GM18868 (cell line): ENCODE data around the gene PRB4.
"Not testable (repeated sequence)": the region's sequence is repeated elsewhere in the genome, so short reads cannot be mapped to it uniquely, and the experiment has no call there.

Experiments used
- ATAC-seq: cut with Tn5 transposase; IDR thresholded peaks from one replicate; pipeline ENCODE4 v1.9.1; 2021; ENCODE audit warnings: mild to moderate bottlenecking, moderate library complexity; ENCODE audit not compliant: unreplicated experiment

Gene PRB4

DNA sequence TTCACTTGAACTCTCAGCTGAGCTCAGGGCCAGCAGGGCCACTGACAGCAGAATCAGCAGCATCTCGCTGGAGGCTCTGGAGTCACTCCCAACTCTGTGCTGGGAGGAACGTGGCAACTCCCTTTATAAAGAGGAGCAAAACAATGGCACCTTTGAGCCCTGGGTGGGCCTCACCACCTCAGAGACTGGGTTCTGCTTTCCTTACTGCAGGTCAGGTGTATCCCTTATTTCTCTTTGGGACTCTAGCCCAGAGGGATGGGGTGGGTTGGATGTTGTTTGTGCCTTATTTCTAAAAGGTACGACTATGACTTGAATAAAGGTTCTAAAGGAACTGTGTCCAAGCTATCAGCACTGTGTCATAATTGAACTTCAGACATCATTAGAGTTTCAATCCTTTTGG is at the start of gene PRB4:
TSS of gene PRB4 (minus strand) at position 101 of the 400 bp plus-strand sequence. CDS start at position 63, 38 bp downstream.
- ATAC-seq, result no peak

DNA sequence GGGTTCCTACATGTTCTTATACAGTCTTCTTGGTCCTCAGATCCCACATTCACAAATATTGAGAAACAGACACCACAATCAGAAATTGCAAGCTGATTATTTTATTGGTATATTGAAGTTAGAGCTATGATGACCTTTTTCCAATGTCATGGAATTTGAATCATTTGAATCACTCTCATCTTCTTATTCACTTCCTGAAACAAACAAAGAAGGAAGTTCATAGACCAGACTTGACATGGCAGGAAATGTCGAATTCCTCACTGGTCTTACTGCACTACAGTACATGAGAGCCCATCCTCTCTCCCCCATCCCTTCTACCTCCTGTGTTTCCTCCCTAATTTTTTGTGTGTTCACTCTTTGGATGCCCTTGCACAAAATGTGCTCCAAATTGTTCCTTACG is 41.5 kb upstream of the PRB4 start:
- not testable (repeated sequence) for ATAC-seq

DNA sequence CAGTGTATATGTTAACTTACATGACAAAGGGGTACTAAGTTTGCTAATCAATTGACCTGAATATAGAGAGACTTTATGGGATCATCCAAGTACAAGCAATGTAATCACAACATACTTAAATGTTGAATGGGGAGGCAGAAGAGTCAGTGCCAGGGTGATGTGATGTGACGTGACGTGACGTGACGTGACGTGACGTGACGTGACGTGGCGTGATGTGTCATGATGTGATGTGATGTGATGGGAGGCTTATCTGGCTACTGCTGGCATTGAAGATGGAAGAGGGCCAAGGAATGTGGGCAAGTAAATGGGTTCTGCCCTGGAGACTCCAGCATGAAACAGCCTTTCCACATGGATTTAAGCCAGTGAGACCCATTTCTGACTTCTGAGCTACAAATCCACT is 38.2 kb upstream of the PRB4 start:
- no peak for ATAC-seq

- no peak for ATAC-seq
Measured at GRCh38 chr12:11347810-11348209, 37.6 kb upstream of the PRB4 start.

- ATAC-seq, result no peak
Measured at GRCh38 chr12:11344500-11344899, 34.3 kb upstream of the PRB4 start.

DNA sequence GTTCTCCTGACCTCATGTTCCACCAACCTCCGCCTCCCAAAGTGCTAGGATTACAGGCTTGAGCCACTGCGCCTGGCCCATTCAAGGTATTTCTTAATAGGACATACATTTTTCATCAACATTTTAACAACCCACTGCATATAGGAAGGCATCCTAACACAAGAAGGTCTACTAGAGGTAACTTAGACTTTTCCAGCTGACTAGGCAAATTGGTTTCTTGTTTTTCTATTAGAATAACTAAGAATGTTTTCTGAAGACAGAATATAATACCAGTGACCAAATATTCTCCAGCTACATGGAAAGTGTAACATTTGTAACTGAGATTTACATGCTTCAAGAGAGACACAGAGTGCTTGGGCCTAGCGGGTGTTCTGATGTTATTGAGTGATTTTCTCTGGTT is 14.2 kb upstream of the PRB4 start:
- ATAC-seq, result no peak

- no peak for ATAC-seq
Measured at GRCh38 chr12:11321980-11322379, 11.7 kb upstream of the PRB4 start.

DNA sequence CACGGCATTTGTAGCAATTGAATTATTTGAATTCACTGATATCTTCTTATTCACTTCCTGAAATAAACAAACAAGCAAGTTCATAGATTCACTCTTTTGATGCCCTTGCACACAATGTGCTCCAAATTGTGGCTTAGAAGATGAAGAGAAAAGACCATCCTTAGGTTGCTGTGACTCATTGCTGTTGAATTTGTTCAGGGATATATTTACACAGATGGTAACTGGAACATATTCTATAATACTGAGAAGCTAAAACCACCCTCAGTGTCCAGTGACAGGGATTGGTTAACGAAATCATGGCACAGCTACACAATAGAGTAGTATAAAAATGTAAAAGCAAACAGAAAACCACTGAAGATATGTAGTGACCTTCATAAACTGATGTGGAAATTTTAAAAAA is 3.1 kb downstream of the PRB4 start:
- no peak for ATAC-seq

DNA sequence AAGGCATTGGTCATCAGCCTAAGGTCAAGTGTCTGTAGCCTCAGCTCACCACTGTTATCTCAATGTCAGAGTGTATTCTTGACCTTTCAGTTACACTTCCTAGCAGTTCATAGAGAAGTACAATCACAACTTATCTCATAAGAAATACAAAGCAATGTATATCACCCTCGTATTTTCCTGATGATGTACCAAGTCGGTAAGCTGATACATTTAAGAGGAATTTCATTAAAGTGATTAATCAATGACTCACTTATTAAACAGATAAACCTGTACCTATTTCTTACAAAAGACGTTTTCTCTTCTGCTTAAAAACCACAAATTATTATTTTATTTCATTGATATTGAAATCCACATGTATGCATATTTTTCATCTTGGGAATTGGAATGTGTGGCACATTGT is 36.8 kb downstream of the PRB4 start:
- ATAC-seq, result no peak

- no peak for ATAC-seq
Measured at GRCh38 chr12:11269607-11270006, 40.6 kb downstream of the PRB4 start, which contains the start of gene PRB3. TSS of gene PRB3 (minus strand) at chr12:11269707. CDS start at chr12:11269669, 38 bp downstream.

DNA sequence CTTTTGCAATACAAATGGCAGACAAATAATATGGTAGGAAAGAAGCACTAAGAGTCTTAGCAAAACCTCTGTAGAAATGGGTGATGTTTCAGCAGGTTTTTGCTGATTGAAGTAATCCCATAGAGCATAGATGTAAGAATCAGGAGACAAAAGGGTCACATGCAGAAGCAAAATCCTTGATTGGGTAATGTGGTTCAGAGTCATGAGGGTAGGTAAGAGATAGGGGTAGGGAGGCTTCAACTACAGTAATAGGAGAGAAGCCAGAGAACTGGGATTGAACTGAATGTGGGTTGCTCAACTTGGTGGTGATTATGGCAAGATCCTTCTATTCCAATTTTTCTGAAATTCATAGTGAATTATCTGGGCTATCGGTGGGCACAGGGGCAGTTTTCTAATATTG is 45.7 kb downstream of the PRB4 start:
- no peak for ATAC-seq
